OCI-LY1 (cell line): ENCODE results near the gene GPR17.

Experiments
- H2AFZ ChIP-seq: fragments of 200-600 bp; sonication (generic), shearing (Covaris generic); 2 replicates; pipeline ENCODE4 v1.6.0; 2014; ENCODE audit warnings: antibody characterized with exemption, mild to moderate bottlenecking, low read length
- H3F3A ChIP-seq: fragments of 200-600 bp; sonication (generic), shearing (Covaris generic); 2 replicates; pipeline ENCODE4 v1.6.0; 2014; ENCODE audit warnings: mild to moderate bottlenecking, antibody characterized with exemption, low read length, moderate library complexity; ENCODE audit not compliant: insufficient read depth
- H3K27ac ChIP-seq: fragments of 200-600 bp; sonication (generic); 2 replicates; pipeline ENCODE4 v1.5.1; 2014; ENCODE audit warnings: low read length, mixed run types, mild to moderate bottlenecking, low read depth; ENCODE audit not compliant: poor library complexity, severe bottlenecking
- H3K27me3 ChIP-seq: fragments of 200-600 bp; sonication (generic); 2 replicates; pipeline ENCODE4 v1.6.0; 2014; ENCODE audit warnings: antibody characterized with exemption, mild to moderate bottlenecking, low read length, moderate library complexity; ENCODE audit not compliant: insufficient read depth
- H3K36me3 ChIP-seq: fragments of 200-600 bp; sonication (generic); 2 replicates; pipeline ENCODE4 v1.6.1; 2014; ENCODE audit warnings: mild to moderate bottlenecking, antibody characterized with exemption, low read length, moderate library complexity, mixed read lengths; ENCODE audit not compliant: insufficient read depth
- H3K4me1 ChIP-seq: fragments of 200-600 bp; sonication (generic); 2 replicates; pipeline ENCODE4 v1.5.1; 2014; ENCODE audit warnings: mild to moderate bottlenecking, low read length, moderate library complexity; ENCODE audit not compliant: insufficient read depth, severe bottlenecking
- H3K4me2 ChIP-seq: fragments of 200-600 bp; sonication (generic), shearing (Covaris generic); 2 replicates; pipeline ENCODE4 v1.6.1; 2014; ENCODE audit warnings: low read length
- H3K4me3 ChIP-seq: fragments of 200-600 bp; sonication (generic); 2 replicates; pipeline ENCODE4 v1.5.1; 2014; ENCODE audit warnings: low read length, low read depth, mild to moderate bottlenecking, mixed read lengths; ENCODE audit not compliant: poor library complexity, severe bottlenecking
- H3K79me2 ChIP-seq: fragments of 200-600 bp; shearing (Covaris generic); 2 replicates; pipeline ENCODE4 v1.6.1; 2016; ENCODE audit warnings: mixed run types, low read length, mixed read lengths; ENCODE audit not compliant: insufficient read depth
- H3K9ac ChIP-seq: fragments of 200-600 bp; sonication (generic), shearing (Covaris generic); 2 replicates; pipeline ENCODE4 v1.6.1; 2014; ENCODE audit warnings: mild to moderate bottlenecking, low read length, mixed read lengths
- H3K9me2 ChIP-seq: fragments of 200-600 bp; sonication (generic), shearing (Covaris generic); 2 replicates; pipeline ENCODE4 v1.6.1; 2014; ENCODE audit warnings: low read depth, mild to moderate bottlenecking, low read length, mixed read lengths
- H3K9me3 ChIP-seq: fragments of 200-600 bp; shearing (Covaris generic); 2 replicates; pipeline ENCODE4 v1.6.1; 2014; ENCODE audit warnings: low read length, mixed read lengths
- H4K20me1 ChIP-seq: fragments of 200-600 bp; sonication (generic), shearing (Covaris generic); 2 replicates; pipeline ENCODE4 v1.6.0; 2016; ENCODE audit warnings: mild to moderate bottlenecking, low read length; ENCODE audit not compliant: insufficient read depth
- EZH2 ChIP-seq: fragments of 200-600 bp; sonication (generic), shearing (Covaris generic); IDR thresholded peaks from 2 replicates; pipeline ENCODE4 v1.8.0; 2017; ENCODE audit warnings: borderline replicate concordance, mixed run types, mild to moderate bottlenecking, antibody characterized with exemption, low read length, moderate library complexity, mixed read lengths
- TF ChIP-seq, protein P1 (sequence below): fragments of 200-600 bp; sonication (generic), shearing (Covaris generic); IDR thresholded peaks from 2 replicates; pipeline ENCODE4 v1.5.1; 2017; ENCODE audit warnings: mild to moderate bottlenecking, antibody characterized with exemption, low read length, moderate library complexity, mixed read lengths

Gene GPR17

DNA sequence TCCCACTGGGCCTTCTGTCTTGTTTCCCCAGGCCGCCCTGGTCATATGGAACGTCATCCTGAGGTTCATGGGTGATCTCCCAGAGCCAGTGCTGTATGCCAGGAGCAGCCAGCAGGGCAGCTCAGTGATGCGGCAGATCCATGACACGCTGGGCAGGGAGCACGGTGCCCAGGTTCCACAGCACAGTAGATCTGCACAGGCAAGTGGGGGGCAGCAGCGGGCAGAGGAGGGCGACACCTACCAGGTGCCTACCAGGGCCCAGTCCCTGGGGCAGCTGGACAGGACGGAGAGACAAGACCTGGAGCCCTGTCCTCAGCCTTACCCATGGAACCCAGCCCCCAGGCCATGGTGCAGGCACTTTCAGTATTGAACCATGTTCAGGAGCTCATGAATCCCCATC is 36.1 kb upstream of the GPR17 start:
- Histone ChIP-seq H3K4me2 (no peak overlapping the region), H3K36me3 (no peaks in the 10 kb centered on the region; the same call in 1 of the 2 replicates), H3K4me3 (no peak overlapping the region), H3F3A (no peaks in the 10 kb centered on the region), H3K9ac (no peak overlapping the region), H2AFZ (no peak overlapping the region), H3K79me2 (no peaks in the 10 kb centered on the region), H4K20me1 (no peaks in the 10 kb centered on the region), H3K9me3 (peaks cover 4% of the 10 kb centered on the region; the same call in 1 of the 2 replicates), H3K27ac (no peak overlapping the region), H3K4me1 (no peaks in the 10 kb centered on the region), H3K9me2 (no peaks in the 10 kb centered on the region), H3K27me3 (peaks cover 22% of the 10 kb centered on the region; the same call in 1 of the 2 replicates)
- TF ChIP-seq, protein P1, sequence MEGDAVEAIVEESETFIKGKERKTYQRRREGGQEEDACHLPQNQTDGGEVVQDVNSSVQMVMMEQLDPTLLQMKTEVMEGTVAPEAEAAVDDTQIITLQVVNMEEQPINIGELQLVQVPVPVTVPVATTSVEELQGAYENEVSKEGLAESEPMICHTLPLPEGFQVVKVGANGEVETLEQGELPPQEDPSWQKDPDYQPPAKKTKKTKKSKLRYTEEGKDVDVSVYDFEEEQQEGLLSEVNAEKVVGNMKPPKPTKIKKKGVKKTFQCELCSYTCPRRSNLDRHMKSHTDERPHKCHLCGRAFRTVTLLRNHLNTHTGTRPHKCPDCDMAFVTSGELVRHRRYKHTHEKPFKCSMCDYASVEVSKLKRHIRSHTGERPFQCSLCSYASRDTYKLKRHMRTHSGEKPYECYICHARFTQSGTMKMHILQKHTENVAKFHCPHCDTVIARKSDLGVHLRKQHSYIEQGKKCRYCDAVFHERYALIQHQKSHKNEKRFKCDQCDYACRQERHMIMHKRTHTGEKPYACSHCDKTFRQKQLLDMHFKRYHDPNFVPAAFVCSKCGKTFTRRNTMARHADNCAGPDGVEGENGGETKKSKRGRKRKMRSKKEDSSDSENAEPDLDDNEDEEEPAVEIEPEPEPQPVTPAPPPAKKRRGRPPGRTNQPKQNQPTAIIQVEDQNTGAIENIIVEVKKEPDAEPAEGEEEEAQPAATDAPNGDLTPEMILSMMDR, result no peak
- TF ChIP-seq EZH2, result no peak

DNA sequence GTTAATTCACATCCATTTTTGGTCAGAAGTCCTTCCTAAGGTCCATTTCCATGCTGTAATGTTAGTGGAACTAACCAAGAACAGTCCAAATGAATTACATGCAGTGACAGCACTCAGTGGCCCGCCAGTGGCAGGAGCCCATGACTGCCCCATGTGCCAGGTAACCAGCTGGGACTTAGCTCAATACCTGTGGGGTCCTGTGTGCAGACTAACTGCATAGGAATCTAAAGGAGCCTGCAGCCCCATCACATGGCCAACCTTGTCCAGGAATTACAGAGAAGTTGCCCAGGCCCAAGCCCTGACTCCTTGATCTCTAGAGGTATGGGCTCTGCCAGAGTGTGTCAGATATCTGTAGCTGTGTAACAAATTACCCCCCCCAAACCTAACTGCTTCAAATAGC is 35.4 kb upstream of the GPR17 start:
- Histone ChIP-seq H3K4me2 (no peak overlapping the region), H3K4me3 (no peak overlapping the region), H3F3A (no peaks in the 10 kb centered on the region), H3K36me3 (no peaks in the 10 kb centered on the region; the same call in 1 of the 2 replicates), H3K79me2 (no peaks in the 10 kb centered on the region), H3K9ac (no peak overlapping the region), H3K27me3 (peaks cover 22% of the 10 kb centered on the region; the same call in 1 of the 2 replicates), H3K9me3 (peaks cover 4% of the 10 kb centered on the region; the same call in 1 of the 2 replicates), H3K4me1 (no peaks in the 10 kb centered on the region), H3K9me2 (no peaks in the 10 kb centered on the region), H4K20me1 (no peaks in the 10 kb centered on the region), H2AFZ (no peak overlapping the region), H3K27ac (no peak overlapping the region)
- TF ChIP-seq, protein P1, result no peak
- no peak for TF ChIP-seq EZH2

DNA sequence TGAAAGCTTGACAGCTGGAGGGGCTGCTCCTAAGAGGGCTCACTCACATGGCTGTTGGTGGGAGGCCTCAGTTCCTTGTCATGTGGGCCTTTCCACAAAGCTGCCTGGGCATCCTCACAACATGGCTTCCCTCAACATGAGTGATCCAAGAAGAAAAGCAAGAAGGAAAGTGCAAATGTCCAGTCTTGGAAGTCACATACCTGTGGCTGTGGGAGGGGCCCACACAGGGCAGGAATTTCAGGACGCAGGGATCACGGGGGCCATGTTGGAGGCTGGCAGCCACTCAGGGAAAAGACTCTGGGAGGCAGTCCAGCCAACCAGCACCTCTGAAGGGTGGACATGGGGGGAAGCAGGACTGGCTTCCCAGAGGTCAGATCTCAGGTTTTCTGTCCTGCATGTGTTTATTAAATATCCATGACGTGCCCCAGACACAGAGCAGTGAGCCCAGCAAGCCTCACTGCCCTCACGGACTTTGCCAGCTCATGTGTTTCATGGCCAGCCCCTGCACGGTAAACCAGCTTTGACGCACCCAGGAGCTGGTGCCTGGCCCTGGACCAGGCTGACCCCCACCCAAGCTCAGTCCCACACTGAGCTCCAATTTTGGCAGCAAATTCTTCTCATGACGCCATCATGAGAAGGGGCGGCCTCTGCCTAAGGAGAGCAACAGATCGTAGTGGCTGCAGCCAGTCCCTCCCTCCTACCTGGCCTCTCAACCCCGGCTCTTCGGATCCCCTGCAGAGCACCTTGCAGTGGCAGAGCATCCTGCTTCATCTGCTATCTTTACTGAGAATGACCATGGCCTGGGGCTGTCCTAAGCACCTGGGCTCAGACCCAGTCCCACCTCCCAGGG is 34.7 kb upstream of the GPR17 start:
- Histone ChIP-seq H3K9me3 (peaks cover 4% of the 10 kb centered on the region; the same call in 1 of the 2 replicates), H3K27me3 (peaks cover 17% of the 10 kb centered on the region; the same call in 1 of the 2 replicates), H3K4me1 (no peaks in the 10 kb centered on the region), H3K4me2 (no peak overlapping the region), H3K36me3 (no peaks in the 10 kb centered on the region; the same call in 1 of the 2 replicates), H3K9me2 (no peaks in the 10 kb centered on the region), H3K4me3 (no peak overlapping the region), H3K27ac (no peak overlapping the region), H3K79me2 (no peaks in the 10 kb centered on the region), H2AFZ (no peak overlapping the region), H3K9ac (no peak overlapping the region), H4K20me1 (no peaks in the 10 kb centered on the region), H3F3A (no peaks in the 10 kb centered on the region)
- no peak for TF ChIP-seq EZH2
- TF ChIP-seq, protein P1, result no peak
